Activated T-cell treated with anti-CD3 and anti-CD28 coated beads, Interleukin-2, amount 50 U/mL, for 4 hours (primary cell): ENCODE measurements around the gene IGFN1. TPM values are rescaled to one million over a fixed set of nuclear protein-coding genes. Genes with fewer than 3 reads are reported as not detected.
A peak's percentile ranks its signal among the peaks of the same experiment; 100 is the strongest.

ENCODE experiments used
- ATAC-seq, 2 donors: fragments of 200-7000 bp; cut with Tn5 transposase; one replicate each; pipeline ENCODE4 v1.10.0; 2021
- DNase-seq: peaks from one replicate; pipeline ENCODE4 v3.0.0-alpha.2; 2020
- H3K27me3 Mint-ChIP-seq: one replicate; pipeline ENCODE4 v1.8.0; 2021; ENCODE audit warnings: low read depth, mixed read lengths
- H3K36me3 Mint-ChIP-seq: one replicate; pipeline ENCODE4 v1.8.0; 2022; ENCODE audit warnings: mixed read lengths; ENCODE audit not compliant: insufficient read depth
- H3K4me1 Mint-ChIP-seq: one replicate; pipeline ENCODE4 v1.8.0; 2021; ENCODE audit warnings: low read depth, mixed read lengths
- H3K4me3 Mint-ChIP-seq: one replicate; pipeline ENCODE4 v1.8.0; 2021; ENCODE audit warnings: mild to moderate bottlenecking, moderate library complexity, mixed read lengths
- H3K9me3 Mint-ChIP-seq: one replicate; pipeline ENCODE4 v1.8.0; 2021; ENCODE audit warnings: mixed read lengths
- total RNA-seq, 3 donors: library from RNA; stranded (reverse); gene quantifications; one replicate each; pipeline ENCODE4 v1.2.1, GENCODE V29; 2021

Gene IGFN1
- total RNA-seq, 3 donors from 2014 or later, result not detected

GRCh38 chr1:201185123-201185453 is 5.5 kb upstream of the IGFN1 start:
- H3K27me3 Mint-ChIP-seq, result peaks cover 21% of the 10 kb centered on the region
- ATAC-seq, result no peak
- H3K4me1 Mint-ChIP-seq, result no peaks in the 10 kb centered on the region
- H3K36me3 Mint-ChIP-seq, result no peaks in the 10 kb centered on the region
- H3K9me3 Mint-ChIP-seq, result no peaks in the 10 kb centered on the region
- H3K4me3 Mint-ChIP-seq, result no peak overlapping the region
- DNase-seq, result no peak

DNA sequence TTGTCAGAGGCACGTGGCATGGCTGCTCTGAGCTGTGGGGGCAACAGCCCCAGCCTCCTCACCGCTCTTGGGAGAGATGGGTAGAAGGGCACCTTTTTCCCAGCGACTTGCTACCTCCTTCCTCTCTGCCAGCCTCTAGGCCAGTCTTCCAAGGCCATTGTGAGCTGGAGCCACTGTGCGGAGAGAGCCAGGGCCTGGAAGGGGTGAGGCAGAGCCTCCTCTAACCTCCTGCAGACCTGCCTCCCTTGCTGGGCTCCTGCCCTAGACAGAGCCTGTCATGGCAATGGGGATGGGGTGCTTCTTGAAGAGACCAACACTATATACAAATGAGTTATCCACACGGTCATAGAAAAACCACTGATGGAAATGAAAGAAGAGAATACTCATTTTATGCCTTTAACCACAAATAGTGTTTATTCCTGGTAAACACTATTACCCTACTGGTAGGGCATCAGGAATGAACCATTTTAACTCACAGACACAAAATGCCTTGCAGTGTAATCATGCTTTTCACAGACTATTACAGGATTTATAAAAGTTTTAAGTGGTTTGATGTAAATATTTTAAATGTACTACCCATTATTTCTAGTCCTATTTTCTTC is 5.0 kb upstream of the IGFN1 start:
- peaks cover 23% of the 10 kb centered on the region for H3K27me3 Mint-ChIP-seq
- no peaks in the 10 kb centered on the region for H3K36me3 Mint-ChIP-seq
- H3K4me3 Mint-ChIP-seq, result no peak overlapping the region
- DNase-seq (no peak), ATAC-seq (peak; percentile 31 to 70)
- H3K4me1 Mint-ChIP-seq, result no peaks in the 10 kb centered on the region
- no peaks in the 10 kb centered on the region for H3K9me3 Mint-ChIP-seq

- ATAC-seq (no peak), DNase-seq (no peak)
- no peaks in the 10 kb centered on the region for H3K36me3 Mint-ChIP-seq
- H3K4me1 Mint-ChIP-seq, result no peaks in the 10 kb centered on the region
- no peaks in the 10 kb centered on the region for H3K9me3 Mint-ChIP-seq
- peaks cover 26% of the 10 kb centered on the region for H3K27me3 Mint-ChIP-seq
- no peak overlapping the region for H3K4me3 Mint-ChIP-seq
Measured at GRCh38 chr1:201186192-201186591, 4.4 kb upstream of the IGFN1 start.

DNA sequence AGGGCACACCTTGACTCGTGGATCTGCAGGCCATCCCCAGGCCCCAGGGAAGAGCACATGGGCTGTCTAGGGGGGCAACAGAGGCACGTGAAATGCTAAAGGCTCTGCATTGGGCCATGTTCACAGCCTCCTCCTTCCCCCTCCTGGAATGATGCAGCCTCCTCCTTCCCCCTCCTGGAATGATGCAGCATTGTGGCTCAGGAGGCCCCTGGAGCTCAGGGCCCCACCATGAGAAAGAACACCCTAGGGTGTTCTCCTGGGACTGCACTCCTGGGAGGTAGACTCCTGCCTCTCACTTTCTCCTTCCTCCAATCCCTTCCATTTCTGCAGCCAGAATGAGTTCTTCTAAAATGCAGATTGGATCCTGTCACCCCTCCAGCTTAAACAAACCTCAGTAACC is 1.5 kb upstream of the IGFN1 start:
- Mint-ChIP-seq H3K9me3 (no peaks in the 10 kb centered on the region), H3K4me3 (no peak overlapping the region), H3K4me1 (peaks cover 2% of the 10 kb centered on the region), H3K27me3 (peaks cover 18% of the 10 kb centered on the region), H3K36me3 (no peaks in the 10 kb centered on the region)
- ATAC-seq (no peak), DNase-seq (no peak)

GRCh38 chr1:201190005-201190404 is 619 bp upstream of the IGFN1 start:
- no peaks in the 10 kb centered on the region for H3K36me3 Mint-ChIP-seq
- peaks cover 14% of the 10 kb centered on the region for H3K27me3 Mint-ChIP-seq
- peaks cover 2% of the 10 kb centered on the region for H3K4me1 Mint-ChIP-seq
- H3K9me3 Mint-ChIP-seq, result no peaks in the 10 kb centered on the region
- no peak overlapping the region for H3K4me3 Mint-ChIP-seq
- ATAC-seq (no peak), DNase-seq (no peak)

DNA sequence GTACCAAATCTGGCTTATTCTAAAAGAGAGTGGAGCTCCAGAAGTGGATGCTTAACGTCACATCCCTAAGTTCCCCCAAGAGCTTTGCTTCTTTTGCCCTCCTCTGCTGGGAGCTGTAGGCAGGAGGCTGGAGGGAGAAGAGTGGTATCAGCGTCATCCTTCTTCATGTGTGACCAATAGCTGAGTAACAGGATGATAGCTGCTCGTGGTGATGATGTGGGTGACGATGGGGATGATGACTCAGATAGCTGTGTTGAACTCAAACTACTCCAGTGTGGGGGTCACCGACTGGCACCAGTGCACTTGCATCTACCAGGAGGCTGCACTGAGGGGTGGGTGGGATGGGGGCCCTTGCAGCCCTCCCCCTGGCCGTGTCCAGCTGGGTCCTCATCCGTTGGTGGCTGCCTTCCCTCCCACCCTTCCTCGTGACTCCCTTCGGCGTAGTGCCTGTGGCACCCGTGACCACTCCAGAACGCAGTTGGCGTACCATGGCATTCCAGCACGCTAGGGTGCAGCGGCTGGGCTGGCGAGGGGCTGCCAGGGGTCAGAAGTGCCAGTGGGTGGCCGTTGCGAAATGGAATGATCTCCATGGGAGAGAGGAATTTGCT is 1.1 kb downstream of the IGFN1 start:
- DNase-seq, result no peak
- Mint-ChIP-seq H3K27me3 (peaks cover 14% of the 10 kb centered on the region), H3K4me3 (no peak overlapping the region), H3K4me1 (peaks cover 2% of the 10 kb centered on the region), H3K9me3 (no peaks in the 10 kb centered on the region), H3K36me3 (no peaks in the 10 kb centered on the region)
- ATAC-seq, result peak; percentile 96 to 99

DNA sequence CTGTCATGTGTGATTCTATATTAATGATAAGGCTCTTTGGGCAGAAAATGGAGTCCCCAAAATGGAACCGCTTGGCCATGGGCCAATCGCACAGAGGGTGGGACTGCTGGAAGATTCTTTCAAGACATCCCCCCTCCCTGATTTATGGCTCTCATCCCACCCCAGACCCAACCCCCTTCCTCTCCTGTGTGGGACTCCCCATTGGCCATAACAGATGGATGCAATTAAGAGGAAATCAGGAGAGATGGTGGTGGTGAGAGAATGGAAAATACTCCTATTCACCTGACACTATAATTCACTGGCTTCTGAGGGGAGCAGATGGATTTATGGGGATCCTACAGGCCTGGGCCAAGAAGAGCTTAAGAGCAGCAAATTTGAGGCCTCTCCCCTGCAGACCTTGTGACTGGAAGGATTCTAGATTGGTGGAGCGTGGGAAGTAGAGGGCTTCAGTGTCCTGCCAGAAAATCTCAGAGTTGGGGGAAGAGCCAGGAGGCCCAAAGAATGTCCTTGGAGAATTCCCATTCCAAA is 1.7 kb downstream of the IGFN1 start:
- H3K9me3 Mint-ChIP-seq, result no peaks in the 10 kb centered on the region
- H3K4me3 Mint-ChIP-seq, result no peak overlapping the region
- H3K36me3 Mint-ChIP-seq, result no peaks in the 10 kb centered on the region
- peaks cover 14% of the 10 kb centered on the region for H3K27me3 Mint-ChIP-seq
- H3K4me1 Mint-ChIP-seq, result peaks cover 2% of the 10 kb centered on the region
- ATAC-seq, result no peak
- DNase-seq, result no peak

- Mint-ChIP-seq H3K9me3 (no peaks in the 10 kb centered on the region), H3K27me3 (peaks cover 14% of the 10 kb centered on the region), H3K36me3 (no peaks in the 10 kb centered on the region), H3K4me3 (no peak overlapping the region), H3K4me1 (peaks cover 2% of the 10 kb centered on the region)
- no peak for ATAC-seq
- no peak for DNase-seq
Measured at GRCh38 chr1:201194046-201194445, 3.4 kb downstream of the IGFN1 start.

- no peak for DNase-seq
- Mint-ChIP-seq H3K4me3 (no peak overlapping the region), H3K27me3 (peaks cover 2% of the 10 kb centered on the region), H3K36me3 (no peaks in the 10 kb centered on the region), H3K9me3 (no peaks in the 10 kb centered on the region), H3K4me1 (no peaks in the 10 kb centered on the region)
- ATAC-seq, result no peak
Measured at GRCh38 chr1:201198598-201198997, 8.0 kb downstream of the IGFN1 start.

- Mint-ChIP-seq H3K27me3 (peaks cover 6% of the 10 kb centered on the region), H3K9me3 (no peaks in the 10 kb centered on the region), H3K36me3 (no peaks in the 10 kb centered on the region), H3K4me3 (no peak overlapping the region), H3K4me1 (no peaks in the 10 kb centered on the region)
- DNase-seq, result no peak
- no peak for ATAC-seq
Measured at GRCh38 chr1:201205036-201205435, 14.4 kb downstream of the IGFN1 start.

- DNase-seq (no peak), ATAC-seq (no peak)
- Mint-ChIP-seq H3K4me3 (no peak overlapping the region), H3K36me3 (no peaks in the 10 kb centered on the region), H3K4me1 (no peaks in the 10 kb centered on the region), H3K9me3 (no peaks in the 10 kb centered on the region), H3K27me3 (peaks cover 11% of the 10 kb centered on the region)
Measured at GRCh38 chr1:201206176-201206575, 15.6 kb downstream of the IGFN1 start.

GRCh38 chr1:201207046-201207445 is 16.4 kb downstream of the IGFN1 start:
- no peaks in the 10 kb centered on the region for H3K4me1 Mint-ChIP-seq
- no peaks in the 10 kb centered on the region for H3K9me3 Mint-ChIP-seq
- peaks cover 19% of the 10 kb centered on the region for H3K27me3 Mint-ChIP-seq
- ATAC-seq, result no peak
- H3K36me3 Mint-ChIP-seq, result no peaks in the 10 kb centered on the region
- DNase-seq, result no peak
- H3K4me3 Mint-ChIP-seq, result no peak overlapping the region

GRCh38 chr1:201208236-201208635 is 17.6 kb downstream of the IGFN1 start:
- Mint-ChIP-seq H3K4me3 (no peak overlapping the region), H3K36me3 (no peaks in the 10 kb centered on the region), H3K27me3 (peaks cover 24% of the 10 kb centered on the region), H3K4me1 (no peaks in the 10 kb centered on the region), H3K9me3 (no peaks in the 10 kb centered on the region)
- DNase-seq, result no peak
- no peak for ATAC-seq

DNA sequence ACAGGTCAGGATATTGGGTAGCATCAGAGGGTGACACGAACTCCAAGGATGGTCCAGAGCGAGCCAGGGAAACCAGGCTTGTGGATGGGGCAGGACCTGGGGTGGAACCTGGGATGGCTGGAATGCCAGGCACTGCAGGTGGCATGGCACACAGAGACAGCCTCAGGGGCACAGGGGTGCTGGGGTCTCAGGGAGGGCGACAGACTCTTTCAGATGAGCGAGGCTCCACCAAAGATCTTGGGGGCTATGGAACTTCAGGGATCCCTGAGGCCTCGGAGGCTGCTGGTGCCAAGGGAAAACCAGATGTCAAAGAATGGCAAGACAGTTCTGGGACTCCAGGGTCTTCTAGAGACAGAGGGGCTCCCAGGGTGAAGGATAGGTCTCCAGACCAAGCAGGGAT is 21.4 kb downstream of the IGFN1 start:
- no peak overlapping the region for H3K4me3 Mint-ChIP-seq
- peaks cover 22% of the 10 kb centered on the region for H3K27me3 Mint-ChIP-seq
- no peaks in the 10 kb centered on the region for H3K36me3 Mint-ChIP-seq
- no peaks in the 10 kb centered on the region for H3K9me3 Mint-ChIP-seq
- H3K4me1 Mint-ChIP-seq, result no peaks in the 10 kb centered on the region
- DNase-seq (no peak), ATAC-seq (no peak)

DNA sequence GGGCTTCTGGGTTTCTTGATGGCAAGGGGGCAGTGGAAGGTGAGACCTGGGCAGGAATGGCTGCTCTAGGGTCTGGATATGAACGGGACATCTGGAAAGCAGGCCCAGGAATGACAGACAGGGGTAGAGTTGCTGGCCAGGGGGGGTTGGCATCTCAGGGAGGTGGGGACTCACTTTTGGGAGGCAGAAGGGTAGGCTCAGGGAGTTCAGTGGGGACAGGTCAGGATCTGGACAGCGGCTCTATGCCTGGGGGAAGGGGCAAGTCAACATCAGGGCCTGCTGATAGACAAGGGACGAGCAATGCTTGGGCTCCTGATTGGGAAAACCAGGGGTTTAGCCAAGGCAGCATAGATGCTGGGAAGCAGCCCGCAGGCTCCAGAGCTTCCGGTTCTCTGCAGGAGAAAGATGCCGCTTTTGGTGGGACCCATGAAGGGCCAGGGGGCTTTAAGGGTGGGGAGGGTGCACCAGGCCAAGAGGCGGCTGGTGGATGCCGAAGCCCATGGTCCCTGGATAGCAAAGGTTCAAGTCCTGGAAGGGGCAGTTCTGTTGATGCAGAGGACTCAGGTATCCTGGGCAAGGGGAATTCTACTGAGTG is 21.9 kb downstream of the IGFN1 start:
- no peaks in the 10 kb centered on the region for H3K4me1 Mint-ChIP-seq
- no peak for ATAC-seq
- H3K9me3 Mint-ChIP-seq, result no peaks in the 10 kb centered on the region
- no peak overlapping the region for H3K4me3 Mint-ChIP-seq
- no peaks in the 10 kb centered on the region for H3K36me3 Mint-ChIP-seq
- peaks cover 22% of the 10 kb centered on the region for H3K27me3 Mint-ChIP-seq
- no peak for DNase-seq
